Right lobe of liver (tissue), 6 donors: ENCODE measurements around the gene UCHL5. TPM values are rescaled to one million over a fixed set of nuclear protein-coding genes. Genes with fewer than 3 reads are reported as not detected.

Experiments
- ATAC-seq, 4 donors: fragments of 200-7000 bp; cut with Tn5 transposase; one replicate each; pipeline ENCODE4 v1.9.1; 2020; ENCODE audit warnings: mild to moderate bottlenecking in 4 of 4, moderate library complexity in 4 of 4
- DNase-seq, 3 donors: peaks; one replicate each; pipeline ENCODE4 v3.0.0-alpha.2; 2020
- H3K27ac ChIP-seq, 3 donors: fragments of 200-600 bp; one replicate each; pipeline ENCODE4 v1.8.0; 2022
- H3K27me3 ChIP-seq, 2 donors: fragments of 200-600 bp; one replicate each; pipeline ENCODE4 v1.8.0; 2022
- H3K36me3 ChIP-seq, 4 donors: fragments of 200-600 bp; sonication (generic) in 1 of 4; one replicate each; pipeline versions ENCODE4 v1.5.1 to v1.8.0; 2017 to 2022; ENCODE audit warnings: control low read depth in 1 of 4
- H3K4me1 ChIP-seq, 4 donors: fragments of 200-600 bp; sonication (generic) in 1 of 4; one replicate each; pipeline versions ENCODE4 v1.5.1 to v1.8.0; 2017 to 2022; ENCODE audit warnings: control low read depth in 1 of 4
- H3K4me3 ChIP-seq, 3 donors: fragments of 200-600 bp; one replicate each; pipeline ENCODE4 v1.8.0; 2022
- H3K9me3 ChIP-seq, 4 donors: fragments of 200-600 bp; sonication (generic) in 1 of 4; one replicate each; pipeline versions ENCODE4 v1.5.1 to v1.8.0; 2017 to 2022; ENCODE audit warnings: control low read depth in 1 of 4
- POLR2A ChIP-seq: fragments of 450-650 bp; IDR thresholded peaks from one replicate; pipeline ENCODE4 v1.6.1; 2017; ENCODE audit warnings: antibody characterized with exemption, mild to moderate bottlenecking
- WGBS: methylation state at CpG from one replicate; pipeline ENCODE4 v1.1.6; 2018; ENCODE audit warnings: low coverage, low lambda C conversion rate; ENCODE audit not compliant: insufficient coverage; ENCODE audit errors: missing lambda C conversion rate; 5-methylcytosine and 5-hydroxymethylcytosine counted together
- intact Hi-C, 2 donors: fragments of 100-400 bp; cut with DNase I; formaldehyde crosslinking; loops; one replicate each; pipeline versions ENCODE4 v1.11.2 to v1.14.1; 2022
- total RNA-seq, 6 experiments: library from RNA; depleted of rRNA in 2 of 6; stranded (reverse); fragments of >200 nt in 2 of 6; fragmentation: NEBNext Ultra II Directional in 3 of 6; extraction: Animal tissue kit (Norgen Biotek cat#: 25700) in 3 of 6; gene quantifications; one replicate each; pipeline versions ENCODE4 v1.1.0 to v1.2.4, GENCODE V29; 2016 to 2023
- TF ChIP-seq, protein P1 (sequence below), 4 donors: fragments of 200-600 bp in 3 of 4; fragments of 450-650 bp in 1 of 4; IDR thresholded peaks; one replicate each; pipeline versions ENCODE4 v1.5.1 to v1.8.0; 2016 to 2022; ENCODE audit warnings: antibody characterized with exemption in 4 of 4, mild to moderate bottlenecking in 2 of 4
- donor health status: DM: no; HTN: yes; CAD: no.
- donor health status: DM: no; HTN: no; CAD: no.
- donor health status: DM: no; HTN: no; CAD: no.
- donor health status: DM: no; HTN: yes; CAD: no.
- donor health status: DM: no; HTN: yes; CAD: no.

The UCHL5 gene
- total RNA-seq, 6 experiments from 2014 or later, result 11.5 to 28.6 (median 22.3) TPM

DNA sequence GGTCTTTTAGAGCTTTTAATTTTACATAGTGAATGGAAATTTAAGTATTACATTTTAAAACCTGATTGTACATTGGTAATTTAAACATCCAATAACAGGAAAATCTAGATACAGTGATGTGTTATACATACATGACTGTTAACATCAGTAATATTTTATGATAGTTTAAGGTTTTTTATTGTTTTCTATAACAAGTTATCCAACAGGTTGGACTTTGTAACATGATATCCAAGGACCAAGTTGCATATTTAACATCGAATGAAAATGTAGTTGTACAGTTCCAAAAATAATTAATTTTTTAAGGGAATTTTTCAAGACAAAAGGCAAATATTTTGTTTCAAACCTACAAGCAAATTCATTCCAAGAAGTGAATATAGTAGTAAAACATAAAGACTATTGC is 31.7 kb upstream of the UCHL5 start:
- no peaks in the 10 kb centered on the region for H3K9me3 ChIP-seq
- 54% methylated on average over 1 of the region's 1 CpG for WGBS
- ATAC-seq (no peak), DNase-seq (no peak)
- intact Hi-C loops, result no loop called here
- no peaks in the 10 kb centered on the region for H3K27me3 ChIP-seq
- TF ChIP-seq, protein P1, sequence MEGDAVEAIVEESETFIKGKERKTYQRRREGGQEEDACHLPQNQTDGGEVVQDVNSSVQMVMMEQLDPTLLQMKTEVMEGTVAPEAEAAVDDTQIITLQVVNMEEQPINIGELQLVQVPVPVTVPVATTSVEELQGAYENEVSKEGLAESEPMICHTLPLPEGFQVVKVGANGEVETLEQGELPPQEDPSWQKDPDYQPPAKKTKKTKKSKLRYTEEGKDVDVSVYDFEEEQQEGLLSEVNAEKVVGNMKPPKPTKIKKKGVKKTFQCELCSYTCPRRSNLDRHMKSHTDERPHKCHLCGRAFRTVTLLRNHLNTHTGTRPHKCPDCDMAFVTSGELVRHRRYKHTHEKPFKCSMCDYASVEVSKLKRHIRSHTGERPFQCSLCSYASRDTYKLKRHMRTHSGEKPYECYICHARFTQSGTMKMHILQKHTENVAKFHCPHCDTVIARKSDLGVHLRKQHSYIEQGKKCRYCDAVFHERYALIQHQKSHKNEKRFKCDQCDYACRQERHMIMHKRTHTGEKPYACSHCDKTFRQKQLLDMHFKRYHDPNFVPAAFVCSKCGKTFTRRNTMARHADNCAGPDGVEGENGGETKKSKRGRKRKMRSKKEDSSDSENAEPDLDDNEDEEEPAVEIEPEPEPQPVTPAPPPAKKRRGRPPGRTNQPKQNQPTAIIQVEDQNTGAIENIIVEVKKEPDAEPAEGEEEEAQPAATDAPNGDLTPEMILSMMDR (IDR thresholded peaks at IDR 0.05), result no peak
- no peak for TF ChIP-seq POLR2A
- peaks cover 0 to 23% (median 2%) of the 10 kb centered on the region in 4 donors for H3K36me3 ChIP-seq
- no peak overlapping the region for H3K27ac ChIP-seq
- H3K4me3 ChIP-seq, result no peak overlapping the region
- H3K4me1 ChIP-seq, result no peaks in the 10 kb centered on the region

DNA sequence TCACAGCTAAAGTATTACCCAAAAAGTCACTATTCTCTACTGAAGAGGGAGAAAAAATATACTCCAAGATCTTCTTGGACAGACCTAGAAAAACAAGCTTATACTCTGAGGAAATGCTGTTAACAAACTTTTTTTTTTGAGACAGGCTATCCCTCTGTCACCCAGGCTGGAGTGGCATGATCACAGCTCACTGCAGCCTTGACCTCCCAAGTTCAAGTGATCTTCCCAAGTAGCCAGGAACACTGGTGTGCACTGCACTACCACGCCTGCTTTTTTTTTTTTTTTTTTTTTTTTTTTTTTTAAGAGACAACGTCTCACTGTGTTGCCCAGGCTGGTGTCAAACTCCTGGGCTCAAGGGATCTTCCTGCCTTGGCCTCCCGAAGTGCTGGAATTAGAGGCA is 28.7 kb upstream of the UCHL5 start:
- H3K9me3 ChIP-seq, result no peaks in the 10 kb centered on the region
- H3K4me1 ChIP-seq, result no peaks in the 10 kb centered on the region
- no peak for DNase-seq
- intact Hi-C loops, result no loop called here
- peaks cover 0 to 25% (median 6%) of the 10 kb centered on the region in 4 donors for H3K36me3 ChIP-seq
- no peak for TF ChIP-seq POLR2A
- TF ChIP-seq, protein P1 (IDR thresholded peaks at IDR 0.05), result no peak
- no peak overlapping the region for H3K27ac ChIP-seq
- no peak overlapping the region for H3K4me3 ChIP-seq
- no peaks in the 10 kb centered on the region for H3K27me3 ChIP-seq
- WGBS, result 60% methylated on average over 3 of the region's 3 CpGs
- ATAC-seq, result peak in 1 of 4 donors; percentile 23

GRCh38 chr1:193086342-193086741 is 27.2 kb upstream of the UCHL5 start:
- intact Hi-C loops, result no loop called here
- DNase-seq (no peak), ATAC-seq (no peak)
- H3K27ac ChIP-seq, result no peak overlapping the region
- H3K4me3 ChIP-seq, result no peak overlapping the region
- no peaks in the 10 kb centered on the region for H3K27me3 ChIP-seq
- no peaks in the 10 kb centered on the region for H3K4me1 ChIP-seq
- H3K36me3 ChIP-seq, result peaks cover 0 to 39% (median 9%) of the 10 kb centered on the region in 4 donors
- H3K9me3 ChIP-seq, result no peaks in the 10 kb centered on the region
- WGBS, result 79% methylated on average over 3 of the region's 3 CpGs
- no peak for TF ChIP-seq POLR2A
- TF ChIP-seq, protein P1 (IDR thresholded peaks at IDR 0.05), result no peak

GRCh38 chr1:193085263-193085662 is 26.1 kb upstream of the UCHL5 start:
- Histone ChIP-seq H3K4me1 (no peaks in the 10 kb centered on the region), H3K9me3 (no peaks in the 10 kb centered on the region), H3K4me3 (no peak overlapping the region), H3K36me3 (peaks cover 0 to 42% (median 9%) of the 10 kb centered on the region in 4 donors), H3K27ac (no peak overlapping the region), H3K27me3 (no peaks in the 10 kb centered on the region)
- intact Hi-C loops, result no loop called here
- ATAC-seq, result no peak
- WGBS, result 60% methylated on average over 1 of the region's 1 CpG
- DNase-seq, result no peak
- TF ChIP-seq, protein P1 (IDR thresholded peaks at IDR 0.05), result no peak
- TF ChIP-seq POLR2A, result no peak
